Astrocyte (in vitro differentiated cells and primary cell): Measurements from ENCODE around the gene RIMBP2. TPM values are rescaled to one million over a fixed set of nuclear protein-coding genes. Genes with fewer than 3 reads are reported as not detected.

Experiments
- DNase-seq: peaks from one replicate; pipeline ENCODE4 v3.0.0-alpha.2; 2010; ENCODE audit warnings: low read depth
- FAIRE-seq: peaks from 2 replicates; lab custom pipeline; 2011; peaks lifted over from hg19 to GRCh38; lab: Jason Lieb, UNC
- H2AFZ ChIP-seq: 2 replicates; pipeline ENCODE4 v1.6.0; 2012; ENCODE audit warnings: low read depth, low read length, inconsistent platforms
- H3K27ac ChIP-seq: 2 replicates; pipeline ENCODE4 v1.5.1; 2011; ENCODE audit warnings: low read depth, low read length, inconsistent platforms
- H3K27me3 ChIP-seq: 2 replicates; pipeline ENCODE4 v1.6.0; 2011; ENCODE audit warnings: low read length, inconsistent platforms; ENCODE audit not compliant: insufficient read depth
- H3K36me3 ChIP-seq: 2 replicates; pipeline ENCODE4 v1.5.1; 2011; ENCODE audit warnings: low read length, inconsistent platforms; ENCODE audit not compliant: insufficient read depth
- H3K4me1 ChIP-seq: 2 replicates; pipeline ENCODE4 v1.5.1; 2011; ENCODE audit warnings: low read length, inconsistent platforms; ENCODE audit not compliant: insufficient read depth
- H3K4me2 ChIP-seq: 2 replicates; pipeline ENCODE4 v1.6.0; 2012; ENCODE audit warnings: low read length, inconsistent platforms
- H3K4me3 ChIP-seq: 2 replicates; pipeline ENCODE4 v1.5.1; 2011; ENCODE audit warnings: low read depth, mild to moderate bottlenecking, low read length, inconsistent platforms; ENCODE audit not compliant: insufficient read depth
- H3K79me2 ChIP-seq: 2 replicates; pipeline ENCODE4 v1.6.0; 2012; ENCODE audit warnings: mild to moderate bottlenecking, low read length, inconsistent platforms; ENCODE audit not compliant: insufficient read depth
- H3K9ac ChIP-seq: 2 replicates; pipeline ENCODE4 v1.6.0; 2012; ENCODE audit warnings: mild to moderate bottlenecking, low read length, inconsistent platforms
- H3K9me3 ChIP-seq: 2 replicates; pipeline ENCODE4 v1.5.1; 2012; ENCODE audit warnings: low read depth, mild to moderate bottlenecking, low read length, inconsistent platforms; ENCODE audit not compliant: insufficient read depth
- H4K20me1 ChIP-seq: 2 replicates; pipeline ENCODE4 v1.6.0; 2012; ENCODE audit warnings: low read length, inconsistent platforms; ENCODE audit not compliant: insufficient read depth
- H3K27ac Mint-ChIP-seq: one replicate; pipeline ENCODE4 v1.8.0; 2021; ENCODE audit warnings: mild to moderate bottlenecking, mixed read lengths; ENCODE audit not compliant: unreplicated experiment
- H3K27me3 Mint-ChIP-seq: one replicate; pipeline ENCODE4 v1.8.0; 2021; ENCODE audit warnings: low read depth, mixed read lengths; ENCODE audit not compliant: unreplicated experiment
- H3K36me3 Mint-ChIP-seq: one replicate; pipeline ENCODE4 v1.8.0; 2021; ENCODE audit warnings: low read depth, mixed read lengths; ENCODE audit not compliant: unreplicated experiment
- H3K4me1 Mint-ChIP-seq: one replicate; pipeline ENCODE4 v1.8.0; 2021; ENCODE audit warnings: low read depth, mixed read lengths; ENCODE audit not compliant: unreplicated experiment
- H3K4me3 Mint-ChIP-seq: one replicate; pipeline ENCODE4 v1.8.0; 2021; ENCODE audit warnings: mild to moderate bottlenecking, moderate library complexity, mixed read lengths; ENCODE audit not compliant: unreplicated experiment
- H3K9me3 Mint-ChIP-seq: one replicate; pipeline ENCODE4 v1.8.0; 2021; ENCODE audit warnings: mild to moderate bottlenecking, mixed read lengths; ENCODE audit not compliant: unreplicated experiment
- CTCF ChIP-seq: IDR thresholded peaks from 2 replicates; pipeline ENCODE4 v1.5.1; 2011; ENCODE audit warnings: low read depth, mild to moderate bottlenecking, inconsistent platforms, low read length, moderate library complexity; ENCODE audit not compliant: insufficient read depth
- EZH2 ChIP-seq: IDR thresholded peaks from 2 replicates; pipeline ENCODE4 v1.6.1; 2012; ENCODE audit warnings: mild to moderate bottlenecking, low read length, inconsistent platforms; ENCODE audit not compliant: insufficient read depth
- total RNA-seq: library from RNA; stranded (reverse); gene quantifications from 2 replicates; pipeline ENCODE4 v1.2.1, GENCODE V29; 2021

RIMBP2 gene
- total RNA-seq, 1 donor from 2014 or later = 2.2 TPM

GRCh38 chr12:130627175-130627574 lies 88.9 kb downstream of the RIMBP2 start:
- no peaks in the 10 kb centered on the region for H3K36me3 Mint-ChIP-seq

GRCh38 chr12:130626601-130627000 lies 89.5 kb downstream of the RIMBP2 start:
- Histone ChIP-seq H3K36me3 (no peaks in the 10 kb centered on the region), H3K27ac (no peak overlapping the region), H3K9ac (no peak overlapping the region), H2AFZ (no peak overlapping the region), H3K9me3 (peaks cover 16% of the 10 kb centered on the region), H3K4me3 (no peak overlapping the region), H3K4me1 (no peaks in the 10 kb centered on the region), H3K79me2 (no peaks in the 10 kb centered on the region), H3K4me2 (no peak overlapping the region), H3K27me3 (no peaks in the 10 kb centered on the region), H4K20me1 (no peaks in the 10 kb centered on the region)
- Mint-ChIP-seq H3K9me3 (peaks cover 2% of the 10 kb centered on the region), H3K4me3 (no peak overlapping the region), H3K36me3 (no peaks in the 10 kb centered on the region), H3K27ac (no peak overlapping the region), H3K27me3 (no peaks in the 10 kb centered on the region), H3K4me1 (no peaks in the 10 kb centered on the region)
- FAIRE-seq (no peak), DNase-seq (no peak)
- TF ChIP-seq EZH2 (no peak), CTCF (no peak)

More at GRCh38 chr12:130627175-130627574, 88.9 kb downstream of the RIMBP2 start:
- no peaks in the 10 kb centered on the region for H4K20me1 ChIP-seq
- H3K4me1 Mint-ChIP-seq = no peaks in the 10 kb centered on the region
- H3K36me3 ChIP-seq = no peaks in the 10 kb centered on the region
- no peaks in the 10 kb centered on the region for H3K27me3 Mint-ChIP-seq
- TF ChIP-seq EZH2 (no peak), CTCF (no peak)
- H3K4me2 ChIP-seq = no peak overlapping the region
- no peaks in the 10 kb centered on the region for H3K27me3 ChIP-seq
- no peak overlapping the region for H2AFZ ChIP-seq
- peaks cover 4% of the 10 kb centered on the region for H3K9me3 Mint-ChIP-seq
- no peaks in the 10 kb centered on the region for H3K79me2 ChIP-seq
- no peak overlapping the region for H3K4me3 ChIP-seq
- DNase-seq (no peak), FAIRE-seq (no peak)
- no peaks in the 10 kb centered on the region for H3K4me1 ChIP-seq
- no peak overlapping the region for H3K9ac ChIP-seq
- H3K27ac ChIP-seq = no peak overlapping the region
- no peak overlapping the region for H3K27ac Mint-ChIP-seq
- peaks cover 16% of the 10 kb centered on the region for H3K9me3 ChIP-seq
- H3K4me3 Mint-ChIP-seq = no peak overlapping the region

GRCh38 chr12:130625201-130625600 lies 90.9 kb downstream of the RIMBP2 start:
- Histone ChIP-seq H3K4me3 (no peak overlapping the region), H3K27ac (no peak overlapping the region), H3K27me3 (no peaks in the 10 kb centered on the region), H3K4me1 (no peaks in the 10 kb centered on the region), H4K20me1 (no peaks in the 10 kb centered on the region), H3K79me2 (no peaks in the 10 kb centered on the region), H3K9ac (no peak overlapping the region), H2AFZ (no peak overlapping the region), H3K9me3 (peaks cover 16% of the 10 kb centered on the region), H3K4me2 (no peak overlapping the region), H3K36me3 (no peaks in the 10 kb centered on the region)
- Mint-ChIP-seq H3K4me3 (no peak overlapping the region), H3K4me1 (no peaks in the 10 kb centered on the region), H3K9me3 (peaks cover 2% of the 10 kb centered on the region), H3K36me3 (no peaks in the 10 kb centered on the region), H3K27me3 (peaks cover 2% of the 10 kb centered on the region), H3K27ac (no peak overlapping the region)
- FAIRE-seq (no peak), DNase-seq (no peak)
- TF ChIP-seq EZH2 (no peak), CTCF (no peak)
